ENCODE results near the gene DRAM2. TPM values are rescaled to one million over a fixed set of nuclear protein-coding genes. Genes with fewer than 3 reads are reported as not detected.
A peak's percentile ranks its signal among the peaks of the same experiment; 100 is the strongest.

Gene DRAM2
- 42.6 and 61.3 TPM in 2 replicates for total RNA-seq (ENCODE audit: low replicate concordance)
- long read RNA-seq, transcript DRAM2-201 (9 exons, 2,246 nt) = minor isoform, 8 of 286 reads
- long read RNA-seq, transcript DRAM2-208 (9 exons, 1,872 nt) = major isoform, 92 of 286 reads
- long read RNA-seq, partial matches to known transcripts = 7 of 286 reads
- long read RNA-seq, other reads (novel, unspliced or antisense) = 179 of 286 reads

- Mint-ChIP-seq H3K4me1 (ENCODE audit: unreplicated experiment) (peaks cover 21% of the 10 kb centered on the region), H3K36me3 (no peaks in the 10 kb centered on the region), H3K4me3 (peak within 1 kb of the TSS; percentile 100), H3K27me3 (no peaks in the 10 kb centered on the region), H3K9me3 (no peaks in the 10 kb centered on the region), H3K27ac (peak within 1 kb of the TSS; percentile 95)
- DNase-seq (ENCODE audit: extremely low spot score, unreplicated experiment) = peak; percentile 95
- TF ChIP-seq, protein P1, sequence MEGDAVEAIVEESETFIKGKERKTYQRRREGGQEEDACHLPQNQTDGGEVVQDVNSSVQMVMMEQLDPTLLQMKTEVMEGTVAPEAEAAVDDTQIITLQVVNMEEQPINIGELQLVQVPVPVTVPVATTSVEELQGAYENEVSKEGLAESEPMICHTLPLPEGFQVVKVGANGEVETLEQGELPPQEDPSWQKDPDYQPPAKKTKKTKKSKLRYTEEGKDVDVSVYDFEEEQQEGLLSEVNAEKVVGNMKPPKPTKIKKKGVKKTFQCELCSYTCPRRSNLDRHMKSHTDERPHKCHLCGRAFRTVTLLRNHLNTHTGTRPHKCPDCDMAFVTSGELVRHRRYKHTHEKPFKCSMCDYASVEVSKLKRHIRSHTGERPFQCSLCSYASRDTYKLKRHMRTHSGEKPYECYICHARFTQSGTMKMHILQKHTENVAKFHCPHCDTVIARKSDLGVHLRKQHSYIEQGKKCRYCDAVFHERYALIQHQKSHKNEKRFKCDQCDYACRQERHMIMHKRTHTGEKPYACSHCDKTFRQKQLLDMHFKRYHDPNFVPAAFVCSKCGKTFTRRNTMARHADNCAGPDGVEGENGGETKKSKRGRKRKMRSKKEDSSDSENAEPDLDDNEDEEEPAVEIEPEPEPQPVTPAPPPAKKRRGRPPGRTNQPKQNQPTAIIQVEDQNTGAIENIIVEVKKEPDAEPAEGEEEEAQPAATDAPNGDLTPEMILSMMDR (conservative IDR thresholded peaks at IDR 0.05) = no peak
Observed at GRCh38 chr1:111139956-111140679, at the start of gene DRAM2, which contains the start of gene CEPT1. Gene DRAM2, minus strand, starts transcription at chr1:111140093. Its CDS starts 8,539 bp downstream, at chr1:111131554. Gene CEPT1, plus strand, starts transcription at chr1:111140223. Its CDS starts 7,492 bp downstream, at chr1:111147715.

GRCh38 chr1:111184663-111185062 lies 44.8 kb upstream of the DRAM2 start:
- peaks cover 53% of the 10 kb centered on the region for H3K36me3 Mint-ChIP-seq
- H3K9me3 Mint-ChIP-seq = no peaks in the 10 kb centered on the region
- H3K4me1 Mint-ChIP-seq (ENCODE audit: unreplicated experiment) = no peaks in the 10 kb centered on the region
- H3K27ac Mint-ChIP-seq = no peak overlapping the region
- no peak overlapping the region for H3K4me3 Mint-ChIP-seq
- TF ChIP-seq, protein P1 (conservative IDR thresholded peaks at IDR 0.05) = no peak
- no peak for DNase-seq (ENCODE audit: extremely low spot score, unreplicated experiment)
- H3K27me3 Mint-ChIP-seq = no peaks in the 10 kb centered on the region

DNA sequence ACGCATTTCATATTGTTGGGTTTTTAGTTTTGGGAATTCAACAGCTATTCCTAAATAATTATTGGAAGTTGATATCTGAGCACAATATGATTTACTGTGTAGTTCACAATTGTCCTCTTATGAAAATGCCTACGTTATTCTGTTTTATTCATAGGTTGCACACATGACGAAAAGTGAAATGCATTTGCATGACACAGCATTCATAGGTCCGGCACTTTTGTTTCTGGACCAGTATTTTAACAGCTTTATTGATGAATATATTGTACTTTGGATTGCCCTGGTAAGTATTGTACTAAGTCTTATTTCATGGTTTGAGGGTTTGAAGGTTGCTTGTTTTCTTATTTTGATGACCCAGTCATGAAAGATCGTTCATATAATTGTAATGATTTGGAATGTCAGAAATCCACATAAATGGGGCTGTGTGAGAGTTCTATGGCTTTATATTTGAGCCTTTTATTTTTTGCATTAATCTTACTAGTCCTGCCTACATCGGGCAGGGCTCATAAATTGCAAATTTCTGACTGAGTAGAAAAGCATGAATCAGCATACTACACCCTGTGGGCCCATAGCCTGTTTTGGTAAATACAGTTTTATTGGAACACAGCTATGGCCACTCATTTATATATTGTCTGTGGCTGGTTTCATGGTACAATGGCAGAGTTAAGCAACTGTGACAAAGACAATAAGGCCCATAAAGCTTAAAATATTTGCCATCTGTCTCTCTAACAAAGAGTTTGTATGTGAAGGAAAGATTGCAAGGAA lies 43.6 kb upstream of the DRAM2 start:
- peak overlapping the region; percentile 38 for H3K27ac Mint-ChIP-seq
- H3K9me3 Mint-ChIP-seq = no peaks in the 10 kb centered on the region
- no peaks in the 10 kb centered on the region for H3K4me1 Mint-ChIP-seq (ENCODE audit: unreplicated experiment)
- H3K27me3 Mint-ChIP-seq = no peaks in the 10 kb centered on the region
- no peak overlapping the region for H3K4me3 Mint-ChIP-seq
- TF ChIP-seq, protein P1 (conservative IDR thresholded peaks at IDR 0.05) = no peak
- no peak for DNase-seq (ENCODE audit: extremely low spot score, unreplicated experiment)
- peaks cover 46% of the 10 kb centered on the region for H3K36me3 Mint-ChIP-seq

GRCh38 chr1:111182052-111182451 lies 42.2 kb upstream of the DRAM2 start:
- no peak overlapping the region for H3K27ac Mint-ChIP-seq
- H3K9me3 Mint-ChIP-seq = no peaks in the 10 kb centered on the region
- H3K4me3 Mint-ChIP-seq = no peak overlapping the region
- H3K36me3 Mint-ChIP-seq = peaks cover 46% of the 10 kb centered on the region
- TF ChIP-seq, protein P1 (conservative IDR thresholded peaks at IDR 0.05) = no peak
- DNase-seq (ENCODE audit: extremely low spot score, unreplicated experiment) = no peak
- no peaks in the 10 kb centered on the region for H3K27me3 Mint-ChIP-seq
- H3K4me1 Mint-ChIP-seq (ENCODE audit: unreplicated experiment) = no peaks in the 10 kb centered on the region

DNA sequence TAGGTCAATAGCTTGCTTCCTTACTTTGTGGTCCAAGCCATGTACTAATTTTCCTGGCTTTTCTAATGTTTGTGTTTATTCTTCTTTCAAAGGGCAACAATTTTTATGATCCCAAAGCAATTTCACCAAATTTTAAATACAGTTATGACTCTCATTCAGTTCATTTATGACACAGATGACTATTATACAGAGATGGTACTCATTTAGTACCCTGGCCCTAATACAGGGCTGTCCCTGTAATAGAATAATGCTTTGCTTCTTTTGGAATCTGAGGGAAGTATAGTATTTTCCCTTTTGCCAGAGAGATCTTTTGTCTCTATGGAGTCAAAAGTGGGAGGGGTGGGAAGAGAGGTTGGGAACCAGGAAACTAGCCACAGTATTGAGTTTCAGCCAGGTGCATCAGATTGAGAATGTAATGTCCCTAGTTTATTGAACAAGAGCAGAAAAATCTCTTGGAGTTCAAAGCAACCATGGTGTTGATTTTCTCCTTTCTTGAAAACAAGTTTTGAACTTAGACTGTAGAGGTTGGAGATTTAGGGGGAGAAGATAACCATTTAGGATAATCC lies 40.2 kb upstream of the DRAM2 start:
- no peak for DNase-seq (ENCODE audit: extremely low spot score, unreplicated experiment)
- Mint-ChIP-seq H3K9me3 (no peaks in the 10 kb centered on the region), H3K4me3 (no peak overlapping the region), H3K27me3 (no peaks in the 10 kb centered on the region), H3K36me3 (peaks cover 37% of the 10 kb centered on the region), H3K27ac (no peak overlapping the region), H3K4me1 (ENCODE audit: unreplicated experiment) (no peaks in the 10 kb centered on the region)
- TF ChIP-seq, protein P1 (conservative IDR thresholded peaks at IDR 0.05) = no peak
